Measurements from ENCODE around the gene RXFP1.

- TF ChIP-seq ZBTB7A (IDR thresholded peaks at IDR 0.05; ENCODE audit: low read depth) (no peak), EP300 (IDR thresholded peaks at IDR 0.05; ENCODE audit: borderline replicate concordance) (no peak), RAD21 (IDR thresholded peaks at IDR 0.05; ENCODE audit: low read depth) (no peak), TAF1 (IDR thresholded peaks at IDR 0.05; ENCODE audit: low read depth) (no peak), REST (IDR thresholded peaks at IDR 0.05; ENCODE audit: low read depth) (no peak), CEBPB (IDR thresholded peaks at IDR 0.05) (no peak), FOXM1 (IDR thresholded peaks at IDR 0.05; ENCODE audit: borderline replicate concordance, low read depth) (no peak), EGR1 (IDR thresholded peaks at IDR 0.05) (no peak), YY1 (IDR thresholded peaks at IDR 0.05; ENCODE audit: low read depth) (no peak), TEAD4 (IDR thresholded peaks at IDR 0.05) (no peak), NFIC (IDR thresholded peaks at IDR 0.05) (no peak), USF1 (IDR thresholded peaks at IDR 0.05) (no peak), CREB1 (IDR thresholded peaks at IDR 0.05; ENCODE audit: low read depth) (no peak)
Observed at GRCh38 chr4:158530381-158530780, 8.7 kb downstream of the RXFP1 start.

Measured in Ishikawa (cell line).